Neural crest cell (in vitro differentiated cells): Measurements from ENCODE around the gene WDR90. TPM values are rescaled to one million over a fixed set of nuclear protein-coding genes. Genes with fewer than 3 reads are reported as not detected.

Experiments
- DNase-seq: peaks from one replicate; pipeline ENCODE4 v3.0.0; 2021; ENCODE audit warnings: low read depth, mixed read lengths, low spot score
- H3K27ac Mint-ChIP-seq: one replicate; pipeline ENCODE4 v1.8.0; 2021; ENCODE audit warnings: mild to moderate bottlenecking, mixed read lengths; ENCODE audit not compliant: unreplicated experiment
- H3K27me3 Mint-ChIP-seq: 2 replicates; pipeline ENCODE4 v1.8.0; 2021; ENCODE audit warnings: low read depth, mild to moderate bottlenecking, mixed read lengths
- H3K36me3 Mint-ChIP-seq: 2 replicates; pipeline ENCODE4 v1.8.0; 2021; ENCODE audit warnings: low read depth, mild to moderate bottlenecking, mixed read lengths
- H3K4me1 Mint-ChIP-seq: 2 replicates; pipeline ENCODE4 v1.8.0; 2021; ENCODE audit warnings: mixed read lengths
- H3K4me3 Mint-ChIP-seq: one replicate; pipeline ENCODE4 v1.8.0; 2021; ENCODE audit warnings: mild to moderate bottlenecking, mixed read lengths
- H3K9me3 Mint-ChIP-seq: 2 replicates; pipeline ENCODE4 v1.8.0; 2021; ENCODE audit warnings: mixed read lengths
- CTCF ChIP-seq: fragments of 200-600 bp; sonication (generic); conservative IDR thresholded peaks from 2 replicates; pipeline ENCODE4 v1.5.0; 2021; ENCODE audit warnings: antibody characterized with exemption, mild to moderate bottlenecking
- total RNA-seq: library from RNA; stranded (reverse); gene quantifications from 2 replicates; pipeline ENCODE4 v1.2.1, GENCODE V29; 2021

WDR90 gene
- total RNA-seq, 1 donor from 2014 or later = 97.0 TPM

- Mint-ChIP-seq H3K36me3 (no peaks in the 10 kb centered on the region), H3K4me3 (no peak overlapping the region), H3K27ac (no peak overlapping the region), H3K27me3 (no peaks in the 10 kb centered on the region), H3K4me1 (peaks cover 6% of the 10 kb centered on the region), H3K9me3 (no peaks in the 10 kb centered on the region)
- no peak for DNase-seq
- TF ChIP-seq CTCF = peak; percentile 12
These were observed 9.8 kb downstream of the WDR90 start for GRCh38 chr16:658679-659571.

- no peaks in the 10 kb centered on the region for H3K36me3 Mint-ChIP-seq
- no peak overlapping the region for H3K27ac Mint-ChIP-seq
- H3K9me3 Mint-ChIP-seq = no peaks in the 10 kb centered on the region
- H3K27me3 Mint-ChIP-seq = no peaks in the 10 kb centered on the region
- no peak overlapping the region for H3K4me3 Mint-ChIP-seq
- no peak for TF ChIP-seq CTCF
- peaks cover 6% of the 10 kb centered on the region for H3K4me1 Mint-ChIP-seq
- no peak for DNase-seq
These were observed 10.5 kb downstream of the WDR90 start for GRCh38 chr16:659618-660017.

- no peak overlapping the region for H3K4me3 Mint-ChIP-seq
These were observed 10.9 kb downstream of the WDR90 start for GRCh38 chr16:660132-660458.

GRCh38 chr16:660459-661183 is 11.5 kb downstream of the WDR90 start:
- peak overlapping the region; percentile 49 for H3K4me3 Mint-ChIP-seq
- no peaks in the 10 kb centered on the region for H3K36me3 Mint-ChIP-seq
- peak; percentile 64 for TF ChIP-seq CTCF
- peaks cover 6% of the 10 kb centered on the region for H3K4me1 Mint-ChIP-seq
- no peaks in the 10 kb centered on the region for H3K9me3 Mint-ChIP-seq
- DNase-seq = peak; percentile 75
- peak overlapping the region; percentile 19 for H3K27ac Mint-ChIP-seq
- H3K27me3 Mint-ChIP-seq = no peaks in the 10 kb centered on the region

More at GRCh38 chr16:660132-660458, 10.9 kb downstream of the WDR90 start:
- Mint-ChIP-seq H3K4me1 (peaks cover 6% of the 10 kb centered on the region), H3K27ac (no peak overlapping the region), H3K27me3 (no peaks in the 10 kb centered on the region), H3K36me3 (no peaks in the 10 kb centered on the region), H3K9me3 (no peaks in the 10 kb centered on the region)
- TF ChIP-seq CTCF = no peak
- no peak for DNase-seq

- Mint-ChIP-seq H3K4me3 (no peak overlapping the region), H3K27me3 (no peaks in the 10 kb centered on the region), H3K4me1 (peaks cover 6% of the 10 kb centered on the region), H3K27ac (peak overlapping the region; percentile 19), H3K36me3 (no peaks in the 10 kb centered on the region), H3K9me3 (no peaks in the 10 kb centered on the region)
- DNase-seq = no peak
- no peak for TF ChIP-seq CTCF
These were observed 12.1 kb downstream of the WDR90 start for GRCh38 chr16:661184-661821.
